Activated T-helper 9 cell treated with anti-CD3 and anti-CD28 coated beads, Interleukin-2, amount 50 U/mL, for 16 hours (primary cell): ENCODE data around the gene AKAP7.
"Not testable (repeated sequence)": the region's sequence is repeated elsewhere in the genome, so short reads cannot be mapped to it uniquely, and the experiment has no call there.

Source experiments
- DNase-seq: peaks from one replicate; pipeline ENCODE4 v3.0.0-alpha.2; 2020; ENCODE audit warnings: low read depth

The AKAP7 gene

GRCh38 chr6:131292145-131292938 lies 157.1 kb downstream of the AKAP7 start:
- no peak for DNase-seq

- DNase-seq = no peak
Observed at GRCh38 chr6:131293472-131293911, 158.2 kb downstream of the AKAP7 start.

- DNase-seq = no peak
Observed at GRCh38 chr6:131295081-131295480, 159.8 kb downstream of the AKAP7 start.

- DNase-seq = not testable (repeated sequence)
Observed at GRCh38 chr6:131300826-131301225, 165.6 kb downstream of the AKAP7 start.

- no peak for DNase-seq
Observed at GRCh38 chr6:131303338-131303930, 168.2 kb downstream of the AKAP7 start.

- no peak for DNase-seq
Observed at GRCh38 chr6:131305037-131305850, 170.0 kb downstream of the AKAP7 start.

- no peak for DNase-seq
Observed at GRCh38 chr6:131309437-131309836, 174.2 kb downstream of the AKAP7 start.

- no peak for DNase-seq
Observed at GRCh38 chr6:131314838-131315237, 179.6 kb downstream of the AKAP7 start.

- DNase-seq = no peak
Observed at GRCh38 chr6:131316654-131317053, 181.4 kb downstream of the AKAP7 start.

- no peak for DNase-seq
Observed at GRCh38 chr6:131317516-131317915, 182.2 kb downstream of the AKAP7 start.

- DNase-seq = no peak
Observed at GRCh38 chr6:131321589-131321988, 186.3 kb downstream of the AKAP7 start.

- no peak for DNase-seq
Observed at GRCh38 chr6:131322125-131322524, 186.9 kb downstream of the AKAP7 start.

GRCh38 chr6:131325669-131326068 lies 190.4 kb downstream of the AKAP7 start:
- DNase-seq = not testable (repeated sequence)

- DNase-seq = not testable (repeated sequence)
Observed at GRCh38 chr6:131328727-131329126, 193.5 kb downstream of the AKAP7 start.

- DNase-seq = no peak
Observed at GRCh38 chr6:131331151-131331550, 195.9 kb downstream of the AKAP7 start.

- no peak for DNase-seq
Observed at GRCh38 chr6:131331873-131332781, 196.9 kb downstream of the AKAP7 start.
